Small intestine (tissue), 7 donors: Measurements from ENCODE around the gene SHC1. TPM values are rescaled to one million over a fixed set of nuclear protein-coding genes. Genes with fewer than 3 reads are reported as not detected.

ENCODE experiments used
- DNase-seq, 2 donors: peaks; one replicate each; pipeline versions ENCODE4 v3.0.0 to v3.0.0-alpha.2; 2013
- FAIRE-seq: peaks from 2 replicates; lab custom pipeline; 2012; peaks lifted over from hg19 to GRCh38; lab: Jason Lieb, UNC
- H3K27ac ChIP-seq, 3 donors: one replicate each; pipeline ENCODE4 v1.5.1; 2013; ENCODE audit warnings: low read length in 2 of 3, mild to moderate bottlenecking in 2 of 3, control low read depth in 1 of 3, inconsistent platforms in 1 of 3, low read depth in 1 of 3, moderate library complexity in 1 of 3
- H3K27me3 ChIP-seq, 3 donors: one replicate each; pipeline ENCODE4 v1.6.1; 2013; ENCODE audit warnings: low read length in 3 of 3, inconsistent platforms in 1 of 3; ENCODE audit not compliant: control insufficient read depth in 3 of 3, insufficient read depth in 3 of 3
- H3K36me3 ChIP-seq, 3 donors: one replicate each; pipeline ENCODE4 v1.6.1; 2013; ENCODE audit warnings: low read length in 3 of 3, inconsistent platforms in 1 of 3, low read depth in 1 of 3, mild to moderate bottlenecking in 1 of 3, moderate library complexity in 1 of 3; ENCODE audit not compliant: control insufficient read depth in 3 of 3, insufficient read depth in 2 of 3
- H3K4me1 ChIP-seq, 3 donors: one replicate each; pipeline ENCODE4 v1.6.1; 2013; ENCODE audit warnings: low read length in 2 of 3, inconsistent platforms in 1 of 3, low read depth in 1 of 3, mild to moderate bottlenecking in 1 of 3, moderate library complexity in 1 of 3; ENCODE audit not compliant: control insufficient read depth in 3 of 3, insufficient read depth in 2 of 3
- H3K4me3 ChIP-seq, 3 donors: one replicate each; pipeline ENCODE4 v1.5.1; 2013; ENCODE audit warnings: low read length in 3 of 3, control low read depth in 1 of 3, inconsistent platforms in 1 of 3, low read depth in 1 of 3, mild to moderate bottlenecking in 1 of 3, moderate library complexity in 1 of 3
- H3K9me3 ChIP-seq, 2 donors: one replicate each; pipeline ENCODE4 v1.6.1; 2013; ENCODE audit warnings: low read depth in 1 of 2, low read length in 1 of 2; ENCODE audit not compliant: control insufficient read depth in 2 of 2, insufficient read depth in 1 of 2
- WGBS, 3 donors: extraction: QIAGEN DNeasy Blood & Tissue Kit; methylation state at CpG; one replicate each; pipeline ENCODE4 v1.1.7; 2013; 5-methylcytosine and 5-hydroxymethylcytosine counted together
- polyA plus RNA-seq, 4 donors: library from polyadenylated mRNA; stranded (reverse) in 3 of 4; unstranded in 1 of 4; fragments of 200-250 nt in 3 of 4; fragments of 120-200 nt in 1 of 4; gene quantifications; one replicate each; pipeline versions ENCODE4 v1.2.1 to v1.2.3, GENCODE V29; 2013
- donor health status: healthy with polysubstance abuse.
- donor health status: control.
- donor health status: control.
- donor health status: Bipolar disorder and iron deficiency.
- donor health status: healthy.

The SHC1 gene
- polyA plus RNA-seq, 4 donors = 59.7 to 84.8 (median 66.7) TPM

DNA sequence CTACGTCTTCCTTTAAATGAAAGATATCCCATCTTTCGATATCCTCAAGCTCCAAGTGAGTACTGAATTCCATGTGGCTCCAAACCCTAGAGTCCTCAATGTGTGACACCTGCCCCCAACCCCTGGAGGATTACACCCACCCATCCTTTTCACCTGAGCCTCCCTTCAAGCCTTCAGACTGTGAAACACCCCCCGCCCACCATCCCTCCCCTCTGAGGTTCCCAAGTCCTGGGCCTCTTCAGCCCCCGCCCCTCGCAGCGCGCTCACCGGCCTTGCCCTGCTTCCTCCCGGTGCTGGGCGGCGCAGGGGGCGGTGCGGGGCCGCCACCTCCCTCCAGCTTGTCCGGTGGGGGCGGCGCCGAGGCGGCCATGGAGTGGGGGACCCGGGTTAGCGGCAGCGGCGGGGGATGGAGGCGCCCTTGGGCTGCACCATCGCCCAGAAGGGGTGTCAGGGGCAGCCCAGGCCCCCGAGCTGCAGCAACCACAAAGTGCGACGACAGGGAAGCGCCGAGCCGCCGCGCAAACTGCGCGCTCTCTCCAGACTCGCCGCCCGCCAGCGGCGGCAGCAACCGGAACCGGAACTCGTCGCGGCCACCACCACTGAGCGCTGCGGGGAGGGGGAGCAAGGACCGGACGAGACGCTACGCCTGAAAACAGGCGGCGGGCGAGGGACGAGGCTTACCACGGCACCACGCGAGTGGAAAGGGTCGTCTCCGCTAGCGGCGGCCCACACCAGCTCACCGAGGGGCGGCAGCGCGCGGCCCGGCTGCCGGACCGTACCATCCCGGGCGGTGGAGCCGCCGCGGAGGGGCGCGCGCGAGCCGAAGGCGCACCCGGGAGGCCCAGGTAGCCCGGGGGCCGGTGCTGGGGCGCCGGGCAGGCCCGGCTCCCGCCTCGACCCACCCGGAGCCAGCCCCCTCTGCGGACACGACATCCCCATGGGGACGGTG is 9.1 kb downstream of the SHC1 start, which contains the start of gene PYGO2:
Gene PYGO2 (minus strand): TSS at position 576 of the 949 bp plus-strand sequence. CDS start 206 bp downstream, at position 370.
- Histone ChIP-seq H3K36me3 (peaks cover 12 to 55% (median 25%) of the 10 kb centered on the region in 3 donors), H3K4me1 (peaks cover 2 to 25% (median 7%) of the 10 kb centered on the region in 3 donors), H3K27me3 (no peaks in the 10 kb centered on the region), H3K4me3 (peak within 1 kb of the TSS; percentile 78 to 89 (median 89)), H3K9me3 (no peaks in the 10 kb centered on the region), H3K27ac (peak within 1 kb of the TSS; percentile 96 to 100 (median 97))
- FAIRE-seq (no peak), DNase-seq (peak; percentile 79 to 96)
- WGBS, 3 donors = 0 to 1% (median 0%) methylated on average over 64 to 93 of the region's 93 CpGs

GRCh38 chr1:154960446-154961136 is 10.0 kb downstream of the SHC1 start:
- WGBS, 3 donors = 12 to 21% (median 16%) methylated on average over 10 of the region's 10 CpGs
- H3K4me3 ChIP-seq = peak overlapping the region; percentile 78 to 89 (median 89)
- H3K9me3 ChIP-seq = no peaks in the 10 kb centered on the region
- FAIRE-seq (no peak), DNase-seq (no peak)
- peak overlapping the region; percentile 54 to 100 (median 96) for H3K27ac ChIP-seq
- H3K36me3 ChIP-seq = peaks cover 10 to 46% (median 20%) of the 10 kb centered on the region in 3 donors
- peaks cover 4 to 28% (median 9%) of the 10 kb centered on the region in 3 donors for H3K4me1 ChIP-seq
- H3K27me3 ChIP-seq = no peaks in the 10 kb centered on the region

DNA sequence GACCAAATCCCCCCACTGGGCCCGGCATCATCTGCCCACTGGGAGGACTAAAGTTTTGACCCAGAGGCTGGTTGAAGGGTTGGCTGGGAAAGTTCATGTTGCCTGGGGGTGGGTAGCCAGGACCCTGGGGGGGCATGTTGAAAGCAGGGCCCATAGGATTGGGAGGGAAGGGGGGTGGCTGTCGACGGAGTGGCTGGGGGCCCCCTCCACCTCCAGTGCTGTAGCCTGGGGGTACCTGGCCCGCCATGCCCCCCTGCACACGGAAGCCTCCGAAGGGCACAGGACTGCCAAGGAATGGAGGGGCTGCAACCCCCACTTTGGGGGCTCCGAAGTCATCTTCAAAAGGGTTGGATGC is 11.1 kb downstream of the SHC1 start:
- Histone ChIP-seq H3K4me3 (no peak overlapping the region), H3K27ac (no peak overlapping the region), H3K4me1 (peaks cover 4 to 36% (median 9%) of the 10 kb centered on the region in 3 donors), H3K9me3 (no peaks in the 10 kb centered on the region), H3K27me3 (no peaks in the 10 kb centered on the region), H3K36me3 (peaks cover 8 to 34% (median 12%) of the 10 kb centered on the region in 3 donors)
- DNase-seq (no peak), FAIRE-seq (no peak)
- WGBS, 3 donors = 91 to 97% (median 94%) methylated on average over 7 of the region's 7 CpGs

DNA sequence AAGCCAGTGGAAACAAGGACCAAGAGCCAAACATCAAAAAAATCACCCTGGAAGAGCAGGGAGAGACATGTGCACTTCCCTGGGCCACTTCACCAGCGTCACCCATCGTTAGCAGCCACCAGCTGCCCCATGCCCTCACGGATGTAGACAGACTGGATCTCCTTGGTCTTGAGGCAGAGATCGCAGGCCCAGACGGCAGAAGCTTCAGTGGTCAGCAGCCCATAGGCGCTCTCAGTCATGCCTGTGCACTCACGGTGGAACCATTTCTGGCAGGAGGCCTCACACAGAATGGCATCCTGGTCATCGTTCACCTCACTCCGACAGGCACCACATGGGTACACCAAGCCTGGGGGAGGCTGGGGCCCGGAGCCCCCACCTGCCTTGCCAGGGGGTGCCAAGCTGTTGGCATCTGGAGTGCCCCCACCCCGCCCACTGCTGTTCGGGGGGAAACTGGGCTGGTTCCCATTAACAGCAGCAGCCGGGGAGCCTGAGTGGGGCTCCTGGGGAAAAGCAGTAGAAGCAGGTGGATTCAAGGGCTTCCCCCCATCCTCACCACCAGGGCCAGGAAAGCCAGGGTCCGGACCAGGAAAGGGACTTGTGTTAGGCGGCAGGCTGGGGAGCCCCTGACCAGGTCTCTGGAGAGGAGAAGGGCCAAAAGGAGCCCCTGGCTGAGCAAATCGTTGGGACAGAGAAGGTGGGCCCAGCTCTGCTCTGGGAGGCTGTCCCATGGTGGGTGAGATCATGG is 11.7 kb downstream of the SHC1 start:
- no peaks in the 10 kb centered on the region for H3K9me3 ChIP-seq
- DNase-seq = no peak
- H3K4me1 ChIP-seq = peaks cover 4 to 39% (median 10%) of the 10 kb centered on the region in 3 donors
- FAIRE-seq = no peak
- no peak overlapping the region for H3K27ac ChIP-seq
- WGBS, 3 donors = 87 to 92% (median 91%) methylated on average over 16 of the region's 16 CpGs
- H3K4me3 ChIP-seq = no peak overlapping the region
- H3K36me3 ChIP-seq = peaks cover 6 to 29% (median 12%) of the 10 kb centered on the region in 3 donors
- H3K27me3 ChIP-seq = no peaks in the 10 kb centered on the region

DNA sequence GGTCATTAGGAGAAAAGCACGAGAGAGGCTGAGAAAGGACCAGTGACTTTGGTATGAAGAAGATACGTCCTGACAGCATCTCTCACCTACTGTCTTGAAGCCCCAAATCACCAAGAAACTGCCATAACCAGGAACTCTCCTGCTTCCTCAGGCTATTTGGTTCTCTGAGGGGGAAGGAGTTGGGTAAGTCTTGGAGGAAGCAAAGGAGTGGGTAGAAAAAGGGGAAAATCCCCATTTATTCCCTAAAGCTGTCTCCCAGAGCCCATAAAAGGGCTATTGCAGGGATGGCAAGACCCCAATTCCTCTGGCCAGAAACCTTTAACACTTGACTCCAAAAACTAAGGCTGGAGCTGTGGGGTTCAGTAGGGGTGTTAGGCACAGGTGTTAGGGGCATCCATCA is 12.5 kb downstream of the SHC1 start:
- FAIRE-seq = no peak
- 85 to 91% (median 87%) methylated on average over 2 of the region's 2 CpGs for WGBS, 3 donors
- Histone ChIP-seq H3K36me3 (peaks cover 6 to 28% (median 8%) of the 10 kb centered on the region in 3 donors), H3K27ac (no peak overlapping the region), H3K4me1 (peaks cover 4 to 45% (median 12%) of the 10 kb centered on the region in 3 donors), H3K9me3 (no peaks in the 10 kb centered on the region), H3K4me3 (no peak overlapping the region), H3K27me3 (no peaks in the 10 kb centered on the region)
- no peak for DNase-seq

DNA sequence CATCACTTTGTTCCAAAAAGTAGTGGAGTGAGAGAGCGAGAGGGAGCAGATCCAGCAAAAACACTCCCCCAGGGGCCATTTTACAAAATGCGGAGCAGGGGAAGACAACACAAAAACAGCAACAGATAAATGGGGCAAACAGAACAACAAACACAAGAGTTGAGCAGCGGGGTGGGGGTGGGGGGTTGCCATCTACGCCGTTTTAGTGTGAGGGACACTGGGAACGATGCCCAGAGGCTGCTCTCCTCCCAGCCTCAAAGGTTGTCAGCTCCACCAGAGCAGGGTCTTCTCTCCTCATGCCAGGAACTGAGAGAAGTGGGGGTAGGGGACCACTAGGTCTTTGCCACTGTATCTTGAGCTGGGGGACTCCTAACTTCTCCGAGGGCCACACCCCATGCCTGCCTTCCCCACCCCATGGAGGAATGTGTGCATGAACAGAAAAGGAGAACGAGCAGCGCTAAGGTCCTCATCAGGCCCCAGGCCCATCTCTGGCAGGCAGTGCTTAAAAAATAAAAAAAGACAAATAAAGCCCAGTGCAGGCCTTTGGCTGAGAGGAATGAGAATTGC is 13.4 kb downstream of the SHC1 start:
- DNase-seq = no peak
- no peaks in the 10 kb centered on the region for H3K27me3 ChIP-seq
- H3K36me3 ChIP-seq = peaks cover 3 to 29% (median 8%) of the 10 kb centered on the region in 3 donors
- 43 to 63% (median 45%) methylated on average over 9 of the region's 9 CpGs for WGBS, 3 donors
- H3K9me3 ChIP-seq = no peaks in the 10 kb centered on the region
- no peak for FAIRE-seq
- no peak overlapping the region for H3K4me3 ChIP-seq
- H3K27ac ChIP-seq = peak overlapping the region in 1 of 3 donors; percentile 83
- peaks cover 4 to 39% (median 12%) of the 10 kb centered on the region in 3 donors for H3K4me1 ChIP-seq

DNA sequence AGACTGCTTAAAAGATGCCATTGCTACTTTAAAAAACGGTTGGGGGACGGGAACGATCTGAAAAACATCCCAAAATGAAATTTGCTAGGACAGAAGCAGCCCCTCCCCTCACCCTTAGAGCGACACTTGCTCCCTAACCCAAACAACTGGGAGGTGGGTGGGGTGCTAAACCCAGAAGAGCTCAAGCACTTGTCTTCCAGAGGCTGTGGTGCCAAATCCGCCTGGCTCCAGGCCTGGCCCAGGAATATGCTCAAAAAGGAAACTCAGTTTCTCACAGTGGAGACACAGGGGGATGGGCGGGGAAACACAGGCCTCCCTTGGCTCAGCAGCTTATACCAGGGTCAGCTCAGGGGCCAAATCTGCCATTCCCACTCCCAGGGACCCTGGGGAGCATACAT is 14.0 kb downstream of the SHC1 start:
- Histone ChIP-seq H3K36me3 (peaks cover 3 to 36% (median 8%) of the 10 kb centered on the region in 3 donors), H3K27me3 (no peaks in the 10 kb centered on the region), H3K4me1 (peaks cover 4 to 39% (median 13%) of the 10 kb centered on the region in 3 donors), H3K27ac (peak overlapping the region; percentile 37 to 83 (median 49)), H3K9me3 (no peaks in the 10 kb centered on the region), H3K4me3 (peak overlapping the region in 2 of 3 donors; percentile 40 to 66)
- FAIRE-seq (no peak), DNase-seq (no peak)
- 17 to 33% (median 21%) methylated on average over 6 of the region's 6 CpGs for WGBS, 3 donors
